GM19372 (cell line): ENCODE data around the gene NLRP3.
"Not testable (repeated sequence)": the region's sequence is repeated elsewhere in the genome, so short reads cannot be mapped to it uniquely, and the experiment has no call there.

ENCODE experiments used
- ATAC-seq: cut with Tn5 transposase; IDR thresholded peaks from one replicate; pipeline ENCODE4 v1.9.1; 2021; ENCODE audit warnings: mild to moderate bottlenecking, low read depth, moderate library complexity; ENCODE audit not compliant: unreplicated experiment

The NLRP3 gene

DNA sequence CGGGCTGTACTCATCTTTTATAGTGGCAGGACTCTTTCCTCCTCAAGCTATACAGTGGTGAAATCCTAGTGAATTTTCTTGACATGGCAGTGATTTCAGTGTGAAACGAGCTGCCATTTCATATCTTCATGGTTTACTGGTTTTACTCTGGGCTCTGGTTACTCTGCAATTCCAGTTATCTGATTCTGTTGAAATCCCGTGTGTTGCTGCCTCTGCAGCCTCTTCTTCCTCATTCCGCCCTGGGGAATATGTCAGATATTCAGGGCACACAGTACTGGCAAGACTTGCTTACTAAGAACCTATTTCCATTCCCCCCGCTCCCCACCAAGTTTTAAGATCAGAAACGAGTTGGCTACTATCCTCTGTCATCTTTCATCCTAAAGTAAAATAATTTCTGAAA lies 49.8 kb downstream of the NLRP3 start:
- ATAC-seq, result no peak

GRCh38 chr1:247467129-247467528 lies 51.2 kb downstream of the NLRP3 start:
- no peak for ATAC-seq

- ATAC-seq, result no peak
Observed at GRCh38 chr1:247468481-247469140, 52.6 kb downstream of the NLRP3 start.

GRCh38 chr1:247469141-247469535 lies 53.2 kb downstream of the NLRP3 start:
- ATAC-seq, result no peak

GRCh38 chr1:247470942-247471429 lies 55.0 kb downstream of the NLRP3 start:
- ATAC-seq, result not testable (repeated sequence)

- ATAC-seq, result no peak
Observed at GRCh38 chr1:247471445-247472016, 55.6 kb downstream of the NLRP3 start.

DNA sequence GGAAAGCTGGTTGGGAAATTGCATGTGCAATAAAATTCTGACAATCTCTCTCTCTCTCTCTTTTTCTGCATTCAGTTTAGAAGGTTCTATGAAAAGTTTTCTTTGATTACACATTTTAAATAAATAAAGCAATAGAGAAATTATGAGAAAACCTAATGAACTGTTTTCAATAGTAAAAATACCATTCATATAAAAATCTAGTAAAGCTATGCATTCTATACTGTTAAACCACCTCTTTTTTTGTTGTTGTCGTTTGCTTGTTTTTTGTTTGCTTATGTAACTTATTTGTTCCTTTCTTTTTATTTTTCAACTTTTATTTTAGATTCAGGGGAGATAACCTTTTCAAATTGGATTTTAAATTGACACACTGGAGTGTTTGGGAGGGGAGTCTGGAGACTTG lies 56.1 kb downstream of the NLRP3 start:
- ATAC-seq, result no peak

GRCh38 chr1:247474367-247474766 lies 58.4 kb downstream of the NLRP3 start:
- no peak for ATAC-seq

GRCh38 chr1:247475793-247476192 lies 59.8 kb downstream of the NLRP3 start:
- no peak for ATAC-seq

DNA sequence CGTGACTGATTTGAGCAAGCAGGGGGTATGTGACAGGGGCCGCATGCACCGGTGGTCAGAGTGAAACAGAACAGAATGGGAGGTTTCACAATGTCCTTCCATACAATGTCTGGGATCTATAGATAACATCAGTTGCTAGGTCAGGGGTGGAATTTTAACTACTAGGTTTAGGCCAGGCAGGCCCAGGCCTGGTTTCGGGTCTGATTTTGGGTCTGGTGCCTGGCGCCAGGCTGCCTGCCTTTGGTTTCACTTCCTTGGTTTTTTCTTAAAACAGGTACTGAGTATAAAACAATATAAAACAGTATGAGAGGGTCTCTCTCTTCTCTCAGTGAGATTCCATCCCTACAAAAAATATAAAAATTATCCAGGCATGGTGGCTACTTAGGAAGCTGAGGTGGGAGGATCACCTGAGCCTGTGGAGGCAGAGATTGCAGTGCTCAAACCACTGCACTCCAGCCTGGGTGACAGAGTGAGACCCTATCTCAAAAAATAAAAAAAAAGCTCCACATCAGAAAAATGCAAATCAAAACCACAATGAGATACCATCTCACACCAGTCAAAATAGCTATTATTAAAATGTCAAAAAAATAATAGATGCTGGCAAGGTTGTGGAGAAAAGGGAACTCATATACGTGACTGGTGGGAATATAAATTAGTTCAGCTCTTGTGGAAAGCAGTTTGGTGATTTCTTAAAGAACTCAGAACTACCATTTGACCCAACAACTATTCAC lies 60.5 kb downstream of the NLRP3 start:
- ATAC-seq, result not testable (repeated sequence)

- ATAC-seq, result no peak
Observed at GRCh38 chr1:247482747-247483146, 66.8 kb downstream of the NLRP3 start.

- no peak for ATAC-seq
Observed at GRCh38 chr1:247487057-247487456, 71.1 kb downstream of the NLRP3 start.

DNA sequence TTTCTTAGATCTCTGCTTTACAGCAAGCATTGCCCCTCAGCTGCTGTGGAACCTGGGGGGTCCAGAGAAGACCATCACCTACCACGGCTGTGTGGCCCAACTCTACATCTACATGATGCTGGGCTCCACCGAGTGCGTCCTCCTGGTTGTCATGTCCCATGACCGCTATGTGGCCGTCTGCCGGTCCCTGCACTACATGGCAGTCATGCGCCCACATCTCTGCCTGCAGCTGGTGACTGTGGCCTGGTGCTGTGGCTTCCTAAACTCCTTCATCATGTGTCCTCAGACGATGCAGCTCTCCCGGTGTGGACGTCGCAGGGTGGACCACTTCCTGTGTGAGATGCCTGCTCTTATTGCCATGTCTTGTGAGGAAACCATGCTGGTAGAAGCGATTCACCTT lies 75.4 kb downstream of the NLRP3 start:
- ATAC-seq, result no peak

DNA sequence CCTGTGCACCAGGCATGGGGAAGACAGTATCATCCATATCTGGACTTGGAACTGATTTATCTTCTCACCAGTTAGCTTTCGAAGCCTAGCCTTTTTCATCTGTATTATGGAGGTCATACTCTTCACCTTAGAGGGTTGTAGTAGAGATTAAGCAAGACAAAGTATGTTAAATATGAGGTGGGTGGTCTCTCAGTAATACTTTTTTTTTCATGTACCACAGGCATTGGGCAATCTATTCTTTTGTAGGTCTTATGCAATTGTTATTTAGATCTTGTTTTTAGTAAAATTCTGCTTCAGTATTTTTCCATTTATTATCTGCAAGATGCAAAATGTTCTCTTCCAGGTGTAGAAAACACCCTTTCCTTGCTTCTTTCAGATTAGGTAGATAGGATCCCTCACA lies 77.1 kb downstream of the NLRP3 start:
- ATAC-seq, result no peak

GRCh38 chr1:247494767-247495166 lies 78.8 kb downstream of the NLRP3 start:
- peak; percentile 85 for ATAC-seq

- ATAC-seq, result no peak
Observed at GRCh38 chr1:247496581-247497285, 80.8 kb downstream of the NLRP3 start.
